ENCODE results near the gene JOSD2. TPM values are rescaled to one million over a fixed set of nuclear protein-coding genes. Genes with fewer than 3 reads are reported as not detected.

JOSD2 gene
- total RNA-seq, 1 experiment from 2014 or later: 27.9 TPM

DNA sequence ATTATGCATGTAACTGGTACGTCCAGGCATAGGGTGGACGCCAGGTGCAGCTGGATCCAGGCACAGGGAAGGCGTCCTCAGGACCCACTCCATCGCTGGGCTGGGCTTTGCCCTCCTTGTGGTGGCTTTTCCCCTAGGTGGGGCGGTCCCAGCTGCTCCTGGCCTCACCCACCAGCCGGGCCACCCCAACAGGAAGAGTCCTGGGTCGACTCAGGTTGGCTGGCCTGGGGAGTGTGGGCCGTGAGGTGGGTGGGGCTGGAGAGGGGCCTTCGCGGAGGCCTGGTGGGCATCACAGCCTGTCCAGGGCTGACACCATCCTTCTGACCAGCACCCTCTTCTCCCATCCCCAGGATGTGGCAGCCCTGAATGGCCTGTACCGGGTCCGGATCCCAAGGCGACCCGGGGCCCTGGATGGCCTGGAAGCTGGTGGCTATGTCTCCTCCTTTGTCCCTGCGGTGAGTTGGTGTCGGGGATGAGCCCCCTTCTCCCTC lies 31.2 kb downstream of the JOSD2 start:
- Mint-ChIP-seq H3K36me3 (ENCODE audit: insufficient read depth, unreplicated experiment) (peaks cover 42% of the 10 kb centered on the region), H3K4me1 (ENCODE audit: low read depth, unreplicated experiment) (no peaks in the 10 kb centered on the region), H3K4me3 (ENCODE audit: unreplicated experiment) (no peak overlapping the region), H3K27ac (ENCODE audit: unreplicated experiment) (no peak overlapping the region), H3K9me3 (ENCODE audit: unreplicated experiment) (no peaks in the 10 kb centered on the region), H3K27me3 (ENCODE audit: insufficient read depth, unreplicated experiment) (no peaks in the 10 kb centered on the region)
- Histone ChIP-seq H3K9me3 (no peaks in the 10 kb centered on the region), H3K27me3 (replicated peaks; ENCODE audit: control insufficient read depth, insufficient read depth, low read length) (no peaks in the 10 kb centered on the region), H3K36me3 (ENCODE audit: control insufficient read depth, insufficient read depth, low read length) (no peaks in the 10 kb centered on the region), H3K4me1 (no peaks in the 10 kb centered on the region), H3K4me3 (ENCODE audit: low read depth, low read length) (no peak overlapping the region)
- DNase-seq: no peak
- BruUV-seq (replicated peaks): no TSS peak
- intact Hi-C loops (cut with micrococcal nuclease; ENCODE audit: unreplicated experiment): no loop called here
- POLR2A ChIA-PET: no interaction called here
- CTCF ChIA-PET: interaction anchor here (0.8 to 2.1 kb wide), 4 partner anchors 14 to 123 kb away, joined by 4 to 6 read pairs (median 6); partner anchors contain the start of gene JOSD2
- TF ChIP-seq, protein P1, sequence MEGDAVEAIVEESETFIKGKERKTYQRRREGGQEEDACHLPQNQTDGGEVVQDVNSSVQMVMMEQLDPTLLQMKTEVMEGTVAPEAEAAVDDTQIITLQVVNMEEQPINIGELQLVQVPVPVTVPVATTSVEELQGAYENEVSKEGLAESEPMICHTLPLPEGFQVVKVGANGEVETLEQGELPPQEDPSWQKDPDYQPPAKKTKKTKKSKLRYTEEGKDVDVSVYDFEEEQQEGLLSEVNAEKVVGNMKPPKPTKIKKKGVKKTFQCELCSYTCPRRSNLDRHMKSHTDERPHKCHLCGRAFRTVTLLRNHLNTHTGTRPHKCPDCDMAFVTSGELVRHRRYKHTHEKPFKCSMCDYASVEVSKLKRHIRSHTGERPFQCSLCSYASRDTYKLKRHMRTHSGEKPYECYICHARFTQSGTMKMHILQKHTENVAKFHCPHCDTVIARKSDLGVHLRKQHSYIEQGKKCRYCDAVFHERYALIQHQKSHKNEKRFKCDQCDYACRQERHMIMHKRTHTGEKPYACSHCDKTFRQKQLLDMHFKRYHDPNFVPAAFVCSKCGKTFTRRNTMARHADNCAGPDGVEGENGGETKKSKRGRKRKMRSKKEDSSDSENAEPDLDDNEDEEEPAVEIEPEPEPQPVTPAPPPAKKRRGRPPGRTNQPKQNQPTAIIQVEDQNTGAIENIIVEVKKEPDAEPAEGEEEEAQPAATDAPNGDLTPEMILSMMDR (IDR thresholded peaks at IDR 0.05; ENCODE audit: insufficient read depth in 1 of 2, low read depth in 1 of 2, low read length in 1 of 2, severe bottlenecking in 1 of 2, unreplicated experiment in 1 of 2): no peak

DNA sequence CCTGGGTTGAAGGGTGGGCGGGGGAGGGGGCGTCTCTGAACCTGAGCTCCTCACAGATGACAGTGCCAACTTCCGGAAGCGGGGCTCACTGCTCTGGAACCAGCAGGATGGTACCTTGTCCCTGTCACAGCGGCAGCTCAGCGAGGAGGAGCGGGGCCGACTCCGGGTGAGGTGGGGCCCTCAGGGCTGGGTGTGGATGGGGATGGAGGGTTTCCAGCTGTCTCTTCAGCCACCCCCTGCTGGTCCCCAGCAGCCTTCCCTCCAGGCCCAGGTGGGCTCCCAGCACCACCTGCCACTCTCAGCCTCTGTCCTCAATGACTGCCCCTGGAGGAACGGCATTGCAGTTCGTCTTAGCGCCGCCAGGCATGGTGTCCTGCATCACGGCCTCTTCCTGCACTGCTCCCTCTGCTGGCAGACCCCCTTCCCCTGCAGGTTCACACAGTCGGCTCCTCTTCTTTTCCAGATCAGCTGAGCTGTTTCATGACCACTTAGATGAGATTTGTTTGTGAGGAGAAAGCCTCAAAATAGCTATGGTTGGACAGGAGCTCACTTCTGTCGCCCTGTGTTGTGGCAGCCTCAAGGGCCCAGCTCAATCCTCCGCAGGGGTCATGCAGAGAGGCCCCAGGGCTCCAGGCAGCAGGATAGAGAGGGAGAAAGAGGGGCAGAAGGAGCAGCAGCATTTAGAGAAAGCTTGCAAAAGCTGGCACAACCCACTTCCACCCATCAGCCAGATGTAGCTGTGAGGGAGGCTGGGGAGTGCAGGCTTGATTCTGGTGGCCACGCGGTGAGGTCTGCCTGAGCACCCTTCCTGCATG lies 31.9 kb downstream of the JOSD2 start:
- Mint-ChIP-seq H3K4me1 (ENCODE audit: low read depth, unreplicated experiment) (no peaks in the 10 kb centered on the region), H3K9me3 (ENCODE audit: unreplicated experiment) (no peaks in the 10 kb centered on the region), H3K36me3 (ENCODE audit: insufficient read depth, unreplicated experiment) (peaks cover 42% of the 10 kb centered on the region), H3K27ac (ENCODE audit: unreplicated experiment) (peak overlapping the region; percentile 70), H3K27me3 (ENCODE audit: insufficient read depth, unreplicated experiment) (no peaks in the 10 kb centered on the region), H3K4me3 (ENCODE audit: unreplicated experiment) (peak overlapping the region; percentile 43)
- TF ChIP-seq, protein P1 (IDR thresholded peaks at IDR 0.05; ENCODE audit: insufficient read depth in 1 of 2, low read depth in 1 of 2, low read length in 1 of 2, severe bottlenecking in 1 of 2, unreplicated experiment in 1 of 2): peak; percentile 66 to 71
- ChIA-PET CTCF (interaction anchor here (0.8 to 2.1 kb wide), 4 partner anchors 13 to 122 kb away, joined by 4 to 6 read pairs (median 6); partner anchors contain the start of gene JOSD2), POLR2A (no interaction called here)
- H3K4me3 ChIP-seq (ENCODE audit: low read depth, low read length): no peak overlapping the region
- no peaks in the 10 kb centered on the region for H3K9me3 ChIP-seq
- no peaks in the 10 kb centered on the region for H3K4me1 ChIP-seq
- DNase-seq: peak in 1 of 2 experiments; percentile 63
- intact Hi-C loops (cut with micrococcal nuclease; ENCODE audit: unreplicated experiment): no loop called here
- no peaks in the 10 kb centered on the region for H3K36me3 ChIP-seq (ENCODE audit: control insufficient read depth, insufficient read depth, low read length)
- H3K27me3 ChIP-seq (replicated peaks; ENCODE audit: control insufficient read depth, insufficient read depth, low read length): no peaks in the 10 kb centered on the region
- no TSS peak for BruUV-seq (replicated peaks)

DNA sequence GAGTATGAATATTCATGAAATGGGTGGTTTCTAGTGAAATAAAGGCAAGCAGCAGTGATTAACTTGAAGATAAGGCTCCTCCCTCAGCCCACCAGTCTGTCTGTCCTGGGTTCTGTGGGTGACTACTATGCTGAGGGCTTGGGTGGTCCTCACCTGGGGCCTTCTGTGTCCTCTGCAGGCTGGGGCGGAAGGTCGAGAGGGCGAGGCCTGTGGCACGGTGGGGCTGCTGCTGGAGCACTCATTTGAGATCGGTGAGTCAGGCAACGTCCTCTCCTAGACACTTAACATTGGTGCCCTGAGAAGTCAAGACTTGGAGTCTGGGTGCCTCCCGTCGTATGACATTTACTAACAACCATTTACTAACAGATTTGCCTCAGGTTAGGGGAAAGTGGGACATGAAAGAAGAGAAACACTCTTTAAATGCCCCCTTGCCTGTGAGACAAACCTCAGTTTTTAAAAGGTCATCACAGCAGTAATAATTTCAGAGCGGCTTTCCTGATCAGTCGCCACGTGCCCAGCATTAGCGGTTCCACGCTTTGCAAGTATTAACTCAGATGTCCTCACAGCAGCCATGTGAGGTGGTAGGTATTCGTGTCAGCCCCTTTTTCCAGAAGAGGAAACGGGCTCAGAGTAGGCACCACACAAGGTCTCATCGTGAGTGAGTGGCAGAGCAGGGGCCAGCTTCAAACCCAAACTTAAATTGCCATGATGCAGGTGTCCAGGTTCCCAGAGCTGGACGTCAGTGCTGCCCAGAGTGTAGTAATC lies 33.1 kb downstream of the JOSD2 start:
- H3K9me3 ChIP-seq: no peaks in the 10 kb centered on the region
- Mint-ChIP-seq H3K4me3 (ENCODE audit: unreplicated experiment) (peak overlapping the region; percentile 89), H3K27ac (ENCODE audit: unreplicated experiment) (no peak overlapping the region), H3K36me3 (ENCODE audit: insufficient read depth, unreplicated experiment) (peaks cover 42% of the 10 kb centered on the region), H3K4me1 (ENCODE audit: low read depth, unreplicated experiment) (no peaks in the 10 kb centered on the region), H3K27me3 (ENCODE audit: insufficient read depth, unreplicated experiment) (no peaks in the 10 kb centered on the region), H3K9me3 (ENCODE audit: unreplicated experiment) (no peaks in the 10 kb centered on the region)
- CTCF ChIA-PET: interaction anchor here (1.7 to 2.1 kb wide), 2 partner anchors 109 to 121 kb away, joined by 5 to 6 read pairs; no protein-coding TSS in a partner anchor
- H3K4me3 ChIP-seq (ENCODE audit: low read depth, low read length): no peak overlapping the region
- POLR2A ChIA-PET: no interaction called here
- no peaks in the 10 kb centered on the region for H3K4me1 ChIP-seq
- DNase-seq: no peak
- intact Hi-C loops (cut with micrococcal nuclease; ENCODE audit: unreplicated experiment): no loop called here
- H3K27me3 ChIP-seq (replicated peaks; ENCODE audit: control insufficient read depth, insufficient read depth, low read length): no peaks in the 10 kb centered on the region
- no TSS peak for BruUV-seq (replicated peaks)
- no peaks in the 10 kb centered on the region for H3K36me3 ChIP-seq (ENCODE audit: control insufficient read depth, insufficient read depth, low read length)
- TF ChIP-seq, protein P1 (IDR thresholded peaks at IDR 0.05; ENCODE audit: insufficient read depth in 1 of 2, low read depth in 1 of 2, low read length in 1 of 2, severe bottlenecking in 1 of 2, unreplicated experiment in 1 of 2): no peak

All from Caco-2 (cell line).